HepG2 (cell line): ENCODE results near the gene ST6GALNAC2. TPM values are rescaled to one million over a fixed set of nuclear protein-coding genes. Genes with fewer than 3 reads are reported as not detected.

Source experiments
- DZIP1 ChIP-seq: sonication (generic); formaldehyde crosslinking; IDR thresholded peaks from 2 replicates; pipeline ENCODE4 v1.5.0; 2020; ENCODE audit warnings: mild to moderate bottlenecking, missing genetic modification reagents
- FOSL1 ChIP-seq: sonication (generic); formaldehyde crosslinking; IDR thresholded peaks from 2 replicates; pipeline ENCODE4 v1.9.0; 2021; ENCODE audit warnings: missing genetic modification reagents, borderline replicate concordance
- FOXK2 ChIP-seq: fragments of 450-650 bp; IDR thresholded peaks from 2 replicates; pipeline ENCODE4 v1.6.1; 2016
- KLF13 ChIP-seq: sonication (generic); formaldehyde crosslinking; IDR thresholded peaks from 2 replicates; pipeline ENCODE4 v1.4.0; 2020; ENCODE audit warnings: mild to moderate bottlenecking, missing genetic modification reagents
- NCOA5 ChIP-seq: sonication (generic); formaldehyde crosslinking; IDR thresholded peaks from 2 replicates; pipeline ENCODE4 v1.4.0; 2020; ENCODE audit warnings: missing genetic modification reagents
- PRPF4 ChIP-seq: fragments of 200-400 bp; formaldehyde crosslinking; IDR thresholded peaks from 2 replicates; pipeline ENCODE4 v1.6.1; 2016; ENCODE audit warnings: low read length, low read depth; ENCODE audit not compliant: poor library complexity, severe bottlenecking
- RBM39 ChIP-seq: fragments of 200-400 bp; formaldehyde crosslinking; IDR thresholded peaks from one replicate; pipeline ENCODE4 v1.6.1; 2018; ENCODE audit warnings: antibody characterized with exemption, mild to moderate bottlenecking, low read depth, low read length; ENCODE audit not compliant: poor library complexity, severe bottlenecking
- TBX3 ChIP-seq: fragments of 450-650 bp; IDR thresholded peaks from 2 replicates; pipeline ENCODE4 v1.6.1; 2017; ENCODE audit warnings: antibody characterized with exemption, mild to moderate bottlenecking, inconsistent platforms, borderline replicate concordance
- ZFP91 ChIP-seq: sonication (generic); formaldehyde crosslinking; IDR thresholded peaks from 2 replicates; pipeline ENCODE4 v1.9.0; 2022; ENCODE audit warnings: missing genetic modification reagents, mild to moderate bottlenecking, borderline replicate concordance
- ZNF124 ChIP-seq: sonication (generic); formaldehyde crosslinking; IDR thresholded peaks from 2 replicates; pipeline ENCODE4 v1.4.0; 2020; ENCODE audit warnings: missing genetic modification reagents
- ZNF138 ChIP-seq: sonication (generic); formaldehyde crosslinking; IDR thresholded peaks from 2 replicates; pipeline ENCODE4 v1.5.0; 2020; ENCODE audit warnings: mild to moderate bottlenecking, low read depth, missing genetic modification reagents
- ZNF224 ChIP-seq: sonication (generic); formaldehyde crosslinking; IDR thresholded peaks from 2 replicates; pipeline ENCODE4 v1.5.0; 2020; ENCODE audit warnings: mild to moderate bottlenecking, missing genetic modification reagents
- ZNF230 ChIP-seq: sonication (generic); formaldehyde crosslinking; IDR thresholded peaks from 2 replicates; pipeline ENCODE4 v1.4.0; 2020; ENCODE audit warnings: mild to moderate bottlenecking, missing genetic modification reagents
- ZNF30 ChIP-seq: sonication (generic); formaldehyde crosslinking; IDR thresholded peaks from 2 replicates; pipeline ENCODE4 v1.5.0; 2020; ENCODE audit warnings: mild to moderate bottlenecking, missing genetic modification reagents
- ZNF367 ChIP-seq: sonication (generic); formaldehyde crosslinking; IDR thresholded peaks from 2 replicates; pipeline ENCODE4 v1.4.0; 2020; ENCODE audit warnings: missing genetic modification reagents, borderline replicate concordance
- ZNF569 ChIP-seq: sonication (generic); formaldehyde crosslinking; IDR thresholded peaks from 2 replicates; pipeline ENCODE4 v1.5.0; 2020; ENCODE audit warnings: mild to moderate bottlenecking, missing genetic modification reagents, moderate library complexity, borderline replicate concordance
- ZNF570 ChIP-seq: sonication (generic); formaldehyde crosslinking; IDR thresholded peaks from 2 replicates; pipeline ENCODE4 v1.4.0; 2020; ENCODE audit warnings: mild to moderate bottlenecking, missing genetic modification reagents, borderline replicate concordance
- ZNF574 ChIP-seq: sonication (generic); formaldehyde crosslinking; IDR thresholded peaks from 2 replicates; pipeline ENCODE4 v1.4.0; 2020; ENCODE audit warnings: missing genetic modification reagents
- ZNF770 ChIP-seq: sonication (generic); formaldehyde crosslinking; IDR thresholded peaks from 2 replicates; pipeline ENCODE4 v1.5.0; 2020; ENCODE audit warnings: mild to moderate bottlenecking, missing genetic modification reagents
- polyA plus RNA-seq, 8 experiments: library from polyadenylated mRNA; depleted of rRNA in 3 of 8; stranded (reverse) in 7 of 8; unstranded in 1 of 8; fragments of >200 nt; fragmentation: Illumina TruSeq in 4 of 8; extraction: Trizol in 4 of 8; gene quantifications; 2 replicates each; pipeline versions ENCODE4 v1.2.1 to v1.2.3, GENCODE V29; 2011 to 2016; ENCODE audit warnings: low read depth in 4 of 8, missing spikeins in 1 of 8, mixed read lengths in 1 of 8; ENCODE audit not compliant: insufficient read depth in 1 of 8
- total RNA-seq, 5 experiments: library from RNA; depleted of rRNA; stranded (reverse); fragments of >200 nt; fragmentation: Illumina TruSeq; extraction: Trizol; gene quantifications; 2 replicates each; pipeline ENCODE4 v1.2.3, GENCODE V29; 2016; ENCODE audit warnings: low read depth in 1 of 5

ST6GALNAC2 gene
- total and polyA plus RNA-seq, 2 of the 13 experiments (the other 11 are each of a cell fraction or from before 2014, with no cell fraction given) = 0.12 to 0.49 TPM

- TF ChIP-seq ZFP91 (no peak; the same call in 1 of the 2 replicates), ZNF574 (CRISPR knock-in tag) (peak; percentile 31; the same call in 1 of the 2 replicates), ZNF230 (CRISPR knock-in tag) (no peak), TBX3 (no peak), ZNF30 (0 out of 2 replicates have a peak, but pooled peaks have one; percentile 10), ZNF367 (CRISPR knock-in tag) (no peak), FOSL1 (CRISPR knock-in tag) (no peak), RBM39 (no peak), ZNF770 (CRISPR knock-in tag) (peak; percentile 64), ZNF224 (0 out of 2 replicates have a peak, but pooled peaks have one; percentile 75), ZNF124 (CRISPR knock-in tag) (peak; percentile 67; the same call in 1 of the 2 replicates), NCOA5 (CRISPR knock-in tag) (no peak), ZNF569 (CRISPR knock-in tag) (no peak), KLF13 (no peak), DZIP1 (CRISPR knock-in tag) (peak; percentile 71; the same call in 1 of the 2 replicates), PRPF4 (no peak), ZNF138 (CRISPR knock-in tag) (peak; percentile 62; the same call in 1 of the 2 replicates), ZNF570 (CRISPR knock-in tag) (no peak), FOXK2 (no peak)
These were observed 60.8 kb downstream of the ST6GALNAC2 start (continued) for GRCh38 chr17:76524598-76525512.
